GM19025 (cell line): ENCODE measurements around the gene FNIP2.
"Not testable (repeated sequence)": the region's sequence is repeated elsewhere in the genome, so short reads cannot be mapped to it uniquely, and the experiment has no call there.

Source experiments
- ATAC-seq: cut with Tn5 transposase; IDR thresholded peaks from one replicate; pipeline ENCODE4 v1.9.1; 2021; ENCODE audit warnings: mild to moderate bottlenecking, low read depth, moderate library complexity; ENCODE audit not compliant: unreplicated experiment

Gene FNIP2

GRCh38 chr4:158768555-158769174, at the start of gene FNIP2:
Gene FNIP2 (plus strand): TSS chr4:158769026. CDS start chr4:158769213, 187 bp downstream.
- ATAC-seq: peak; percentile 89

DNA sequence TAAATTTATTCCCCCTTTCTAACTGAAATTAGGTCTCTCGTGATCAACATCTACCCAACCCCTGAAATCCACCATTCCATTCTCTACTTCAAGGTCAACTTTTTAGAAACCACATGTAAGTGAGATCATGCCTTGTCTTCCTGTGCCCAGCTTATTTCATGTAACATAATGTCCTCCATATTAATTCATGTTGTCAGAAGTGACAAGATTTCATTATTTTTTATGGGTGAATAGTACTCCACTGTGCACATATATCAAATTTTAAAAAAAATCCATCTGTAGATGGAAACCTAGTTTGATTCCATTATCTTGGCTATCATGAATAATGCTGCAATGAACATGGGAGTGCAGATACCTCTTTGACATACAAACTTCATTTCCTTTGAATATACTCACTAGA, 47.1 kb upstream of the FNIP2 start:
- no peak for ATAC-seq

DNA sequence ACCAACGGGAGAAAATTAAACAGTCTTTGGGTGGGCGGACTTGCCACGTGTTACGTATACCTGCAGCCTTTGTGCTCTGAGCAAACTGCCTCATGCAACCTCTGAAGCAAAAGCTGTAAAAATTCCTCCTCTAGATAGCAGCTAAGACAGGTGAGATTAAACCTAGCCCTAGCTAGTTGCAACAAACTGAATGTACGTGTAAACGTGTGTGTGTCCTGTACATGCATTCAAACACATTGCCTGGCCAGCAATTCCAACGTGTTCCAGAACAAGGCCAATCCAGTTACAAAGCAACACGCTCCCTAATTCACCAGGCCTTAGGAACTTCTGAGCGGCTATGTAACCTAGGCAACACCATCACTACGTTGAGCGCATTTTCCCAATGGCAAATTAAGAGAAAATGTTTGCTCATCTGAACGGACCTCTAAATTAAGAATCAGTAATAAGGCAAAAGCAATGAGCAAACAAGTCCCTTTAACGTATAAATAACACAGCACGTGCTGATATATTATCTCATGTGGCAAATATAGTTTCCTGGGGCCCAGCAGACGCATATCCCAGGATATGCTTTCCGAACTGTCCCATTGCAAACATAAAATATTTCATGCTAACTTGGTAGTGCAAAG, 46.4 kb upstream of the FNIP2 start:
- ATAC-seq: no peak

DNA sequence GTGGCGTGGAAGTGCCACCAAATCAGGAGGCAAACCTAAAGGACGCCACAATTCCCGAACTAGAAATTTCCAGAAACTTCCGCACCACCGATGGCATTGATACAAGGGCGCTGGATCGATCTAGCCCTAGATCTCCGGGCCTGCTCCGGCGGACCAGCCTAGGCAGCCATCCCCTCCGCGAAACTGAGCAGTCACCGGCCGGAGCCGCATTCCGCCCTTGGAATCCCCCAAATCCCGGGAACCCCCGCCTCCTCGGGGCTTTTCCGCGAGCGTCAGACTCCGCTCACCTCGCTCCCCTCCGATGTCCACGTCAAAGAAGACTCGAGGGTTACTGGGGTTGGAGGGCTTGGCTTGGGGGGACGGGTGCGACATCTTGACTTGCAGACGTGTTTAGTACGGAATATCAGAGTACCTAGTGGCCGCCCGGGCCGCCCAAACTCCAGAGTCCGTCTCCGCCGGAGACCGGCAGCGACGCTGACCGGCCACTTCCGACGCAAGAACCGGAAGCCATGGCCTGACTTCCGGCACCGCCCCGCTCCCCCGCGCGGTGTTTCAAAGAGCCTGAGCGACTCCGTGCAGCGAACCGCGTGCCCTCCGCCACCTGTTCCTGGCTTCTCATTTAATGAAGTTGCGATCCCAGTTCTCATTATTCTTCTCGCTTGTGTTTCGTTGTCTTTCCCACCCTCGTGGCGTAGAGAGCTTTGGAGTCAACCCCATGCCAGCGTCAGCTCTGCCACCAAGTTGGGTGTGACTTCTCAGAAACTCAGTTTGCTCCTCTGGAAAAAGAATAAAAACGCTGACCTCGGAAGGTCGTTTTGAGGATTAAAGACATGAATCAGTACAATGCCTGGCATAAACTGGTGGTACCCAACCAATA, 45.7 kb upstream of the FNIP2 start, which contains the start of gene PPID:
Gene PPID, minus strand, starts transcription at position 480 of the 877 bp plus-strand sequence. Its CDS starts 108 bp downstream, at position 372.
- ATAC-seq: peak; percentile 95

DNA sequence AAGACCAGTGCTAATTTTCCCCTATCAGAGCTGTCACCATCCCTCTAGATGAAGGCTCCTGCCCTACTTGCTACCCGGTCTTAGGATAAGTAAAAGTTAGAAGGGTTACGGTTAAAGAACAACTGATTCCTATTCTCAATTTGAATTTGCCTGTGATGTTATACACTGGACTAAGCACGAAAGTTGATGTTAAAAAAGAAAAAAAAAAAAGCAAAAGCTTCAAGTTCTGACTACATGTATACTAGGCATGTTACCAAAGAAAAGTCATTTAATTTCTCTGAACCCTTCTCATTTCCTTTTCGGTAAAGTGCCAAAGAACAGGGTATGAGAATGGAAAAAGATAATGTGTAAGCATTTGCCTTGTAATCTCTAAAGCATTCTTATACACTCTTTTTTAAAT, 44.2 kb upstream of the FNIP2 start:
- ATAC-seq: no peak

DNA sequence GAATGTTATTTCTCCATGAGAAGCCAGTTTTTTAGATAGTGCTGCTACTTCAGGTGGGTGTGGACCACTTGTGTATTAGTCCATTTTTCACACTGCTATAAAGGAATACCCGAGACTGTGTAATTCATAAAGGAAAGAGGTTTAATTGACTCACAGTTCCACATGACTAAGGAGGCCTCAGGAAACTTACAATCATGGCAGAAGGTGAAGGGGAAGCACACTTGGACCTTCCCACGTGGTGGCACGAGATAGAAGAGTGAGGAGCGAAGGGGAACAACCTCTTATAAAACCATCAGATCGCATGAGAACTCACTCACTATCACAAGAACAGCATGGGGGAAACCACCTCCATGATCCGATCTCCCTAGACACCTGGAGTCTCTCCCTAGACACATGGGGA, 42.2 kb upstream of the FNIP2 start:
- no peak for ATAC-seq

DNA sequence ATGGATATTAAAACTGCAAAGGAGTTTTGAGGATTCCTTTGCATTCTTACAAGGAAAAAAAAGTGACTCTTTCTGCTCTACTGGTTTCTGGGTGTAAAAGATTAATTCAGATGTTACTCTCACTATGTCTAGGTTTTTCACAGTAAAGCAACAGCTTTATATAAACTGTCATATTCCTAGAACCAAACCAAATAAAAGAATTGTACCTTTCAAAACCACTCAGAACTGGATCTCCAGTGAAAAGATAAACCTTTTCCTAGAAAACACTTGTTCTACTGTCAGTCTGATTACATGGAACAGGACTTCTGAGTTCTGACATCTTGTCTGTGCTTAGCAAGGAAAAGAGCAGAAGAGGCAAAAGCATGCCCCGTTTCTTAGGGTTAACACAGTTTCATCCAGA, 40.6 kb upstream of the FNIP2 start:
- ATAC-seq: no peak

DNA sequence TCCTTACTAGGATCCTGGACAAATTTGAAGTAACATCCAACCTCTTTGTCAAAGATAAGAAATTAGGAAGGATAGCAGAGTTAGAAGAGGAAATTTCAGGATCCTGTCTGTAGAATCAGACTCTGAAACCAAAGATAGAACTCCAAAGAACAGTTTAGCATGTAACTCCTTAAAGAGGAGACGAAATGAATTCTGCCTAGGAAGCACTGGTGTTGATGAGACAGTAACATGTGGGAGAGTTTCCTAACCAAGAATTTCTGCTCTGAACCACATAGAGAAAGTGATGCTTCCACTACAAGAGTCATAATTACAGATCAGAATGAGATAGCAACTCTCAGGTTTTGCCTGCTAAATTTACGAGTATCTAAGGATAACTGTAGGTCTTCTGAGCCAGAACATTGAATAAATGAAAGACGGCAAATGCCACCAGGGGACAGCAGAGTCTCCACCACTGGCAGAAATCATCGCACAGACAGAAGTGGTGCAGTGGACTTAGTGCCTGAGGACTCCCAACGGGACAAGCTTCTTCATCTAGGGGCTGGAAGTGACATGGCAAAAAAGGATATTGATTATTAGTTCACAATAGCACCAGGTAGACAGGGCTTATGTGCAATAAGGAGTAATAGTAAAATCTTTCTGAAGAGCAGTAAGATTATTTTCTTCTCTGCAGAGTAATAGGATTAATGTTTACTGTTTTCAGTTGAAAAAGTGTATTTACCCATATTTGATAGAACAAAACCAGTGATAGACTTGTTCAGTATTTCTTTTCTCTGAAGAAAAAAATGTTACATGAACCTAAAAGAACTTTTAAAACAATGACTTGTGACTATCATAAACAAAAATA, 38.9 kb upstream of the FNIP2 start:
- ATAC-seq: peak; percentile 79

- ATAC-seq: no peak
Measured at GRCh38 chr4:158738866-158739265, 30.0 kb upstream of the FNIP2 start.

GRCh38 chr4:158739600-158739999, 29.2 kb upstream of the FNIP2 start:
- ATAC-seq: no peak

GRCh38 chr4:158741326-158742021, 27.4 kb upstream of the FNIP2 start:
- ATAC-seq: no peak

- not testable (repeated sequence) for ATAC-seq
Measured at GRCh38 chr4:158746537-158746936, 22.3 kb upstream of the FNIP2 start.

DNA sequence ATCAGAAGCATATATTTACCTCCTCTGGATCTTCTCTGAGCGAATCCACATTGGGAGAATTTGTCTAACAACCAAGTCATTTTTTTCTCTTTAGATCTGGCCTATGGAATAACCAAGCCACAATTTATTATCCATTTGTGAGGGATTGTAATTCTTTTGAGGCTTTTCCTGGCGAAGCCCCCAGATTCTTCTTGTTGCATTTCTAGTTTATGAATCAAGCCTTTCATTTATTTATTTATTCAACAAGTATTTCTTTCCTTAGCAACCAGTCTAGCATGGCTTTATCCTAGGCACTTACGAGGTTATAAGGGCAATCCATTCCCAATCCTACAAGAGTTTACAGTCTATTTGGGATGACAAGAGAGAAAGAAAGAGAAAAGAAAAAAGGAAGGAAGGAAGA, 18.4 kb upstream of the FNIP2 start:
- no peak for ATAC-seq

DNA sequence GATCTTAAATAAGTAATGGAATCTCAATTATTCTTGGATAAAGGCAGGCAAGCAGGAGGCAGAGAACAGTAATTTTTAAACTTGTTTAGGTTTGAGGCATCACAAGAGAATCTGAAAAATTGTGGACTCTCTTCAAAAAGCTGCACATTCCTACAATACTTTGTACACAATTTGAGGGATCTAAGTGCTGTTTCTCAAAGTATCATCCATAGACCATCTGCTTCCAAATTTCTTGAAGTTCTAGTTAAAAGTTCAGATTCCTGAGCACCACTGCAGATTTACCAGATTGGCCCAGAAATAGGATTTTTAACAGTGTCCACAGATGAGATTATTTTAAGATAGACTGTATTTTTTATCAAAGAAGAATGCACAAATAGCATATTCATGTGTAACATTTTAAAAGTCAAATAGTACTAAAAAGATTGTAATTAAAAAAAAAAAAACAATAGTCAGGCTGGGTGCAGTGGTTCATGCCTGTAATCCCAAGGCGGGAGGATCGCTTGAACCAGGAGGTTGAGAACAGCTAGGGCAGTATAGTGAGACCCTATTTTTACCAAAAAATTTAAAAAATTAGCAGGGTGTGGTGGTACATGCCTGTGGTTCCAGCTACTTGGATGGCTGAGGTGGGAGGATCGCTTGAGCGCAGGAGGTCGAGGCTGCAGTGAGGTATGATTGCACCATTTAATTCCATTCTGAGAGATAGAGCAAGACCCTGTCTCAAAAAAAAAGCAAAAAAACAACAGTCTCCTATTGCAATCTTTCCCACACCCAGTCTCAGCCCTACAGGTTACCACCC, 14.2 kb upstream of the FNIP2 start:
- ATAC-seq: no peak

DNA sequence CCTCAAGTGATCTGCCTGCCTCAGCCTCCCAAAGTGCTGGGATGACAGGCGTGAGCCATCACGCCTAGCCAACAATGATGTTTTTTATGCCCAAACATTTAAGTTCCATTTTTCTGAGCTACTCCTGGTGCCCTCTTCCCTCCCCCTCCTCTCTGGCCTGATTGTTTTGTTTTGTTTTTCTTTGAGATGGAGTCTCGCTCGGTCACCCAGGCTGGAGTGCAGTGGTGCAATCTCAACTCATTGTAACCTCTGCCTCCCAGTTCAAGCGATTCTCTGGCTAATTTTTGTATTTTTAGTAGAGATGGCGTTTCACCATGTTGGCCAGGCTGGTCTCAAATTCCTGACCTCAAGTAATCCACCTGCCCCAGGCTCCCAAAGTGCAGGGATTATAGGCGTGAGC, 13.0 kb upstream of the FNIP2 start:
- ATAC-seq: not testable (repeated sequence)

DNA sequence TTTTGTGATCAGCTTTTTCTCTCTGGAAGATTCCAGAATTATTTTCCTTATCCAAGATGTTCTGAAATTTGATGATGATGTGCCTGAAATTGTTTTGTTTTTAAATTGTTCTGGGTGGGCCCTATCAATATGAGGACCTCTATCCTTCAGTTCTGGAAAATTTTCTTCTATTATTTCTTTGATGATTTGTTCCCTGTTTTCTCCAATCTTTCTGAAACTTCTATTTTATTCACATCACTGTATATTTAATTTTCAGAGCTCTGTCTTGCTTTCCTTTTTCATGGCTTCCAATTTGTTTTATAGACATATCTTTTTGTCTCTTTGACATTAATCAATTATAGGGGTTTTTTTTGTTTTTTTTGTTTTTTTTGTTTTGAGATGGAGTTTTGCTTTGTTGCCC, 12.2 kb upstream of the FNIP2 start:
- ATAC-seq: no peak

DNA sequence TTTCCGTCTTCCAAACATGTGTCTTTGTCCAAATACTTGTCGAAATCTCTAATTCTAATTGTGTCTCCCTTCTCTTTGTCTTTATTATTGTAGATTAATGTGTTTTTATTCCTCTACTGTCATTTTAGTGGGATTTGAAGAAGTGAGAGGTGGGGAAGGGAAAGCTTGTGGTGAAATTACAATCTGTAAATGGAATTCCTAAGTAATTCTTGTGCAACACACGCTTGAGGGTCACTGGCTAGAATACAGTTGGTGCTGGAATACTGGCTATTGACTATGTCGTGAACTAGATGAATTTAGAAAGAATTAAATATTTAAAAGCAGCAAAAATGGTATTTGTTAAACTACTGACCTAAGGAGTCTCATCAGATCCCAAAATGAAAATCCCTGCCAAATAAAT, 10.7 kb upstream of the FNIP2 start:
- ATAC-seq: no peak

DNA sequence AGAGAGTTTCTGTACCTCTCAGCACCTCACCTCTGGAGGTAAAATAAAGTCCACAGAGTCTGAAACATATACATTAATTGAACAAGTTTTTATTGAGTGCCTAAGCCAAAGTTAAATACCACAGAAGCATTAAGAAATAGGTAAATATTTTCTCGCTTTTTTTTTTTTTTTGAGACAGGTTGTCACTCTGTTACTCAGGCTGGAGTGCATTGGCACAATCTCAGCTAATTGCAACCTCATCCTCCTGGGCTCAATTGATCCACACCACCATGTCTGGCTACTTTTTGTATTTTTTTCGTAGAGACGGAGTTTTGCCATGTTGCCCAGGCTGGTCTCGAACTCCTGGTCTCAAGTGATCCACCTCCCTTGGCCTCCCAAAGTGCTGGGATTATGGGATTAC, 10.1 kb upstream of the FNIP2 start:
- no peak for ATAC-seq

DNA sequence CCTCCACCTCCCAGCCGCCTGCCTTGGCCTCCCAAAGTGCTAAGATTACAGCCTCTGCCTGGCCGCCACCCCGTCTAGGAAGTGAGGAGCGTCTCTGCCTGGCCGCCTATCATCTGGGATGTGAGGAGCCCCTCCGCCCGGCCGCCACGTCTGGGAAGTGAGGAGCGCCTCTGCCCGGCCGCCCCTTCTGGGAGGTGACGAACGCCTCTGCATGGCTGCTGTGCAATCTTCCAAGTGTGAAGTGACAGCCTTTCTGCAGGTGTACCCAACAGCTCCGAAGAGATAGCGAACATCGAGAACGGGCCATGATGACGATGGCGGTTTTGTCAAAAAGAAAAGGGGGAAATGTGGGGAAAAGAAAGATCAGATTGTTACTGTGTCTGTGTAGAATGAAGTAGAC, 9.3 kb upstream of the FNIP2 start:
- not testable (repeated sequence) for ATAC-seq
